GM21786 (cell line): Measurements from ENCODE around the gene KIF26A.

Experiments
- ATAC-seq: cut with Tn5 transposase; IDR thresholded peaks from one replicate; pipeline ENCODE4 v1.9.1; 2021; ENCODE audit not compliant: unreplicated experiment

The KIF26A gene

GRCh38 chr14:104112609-104113571 lies 25.5 kb upstream of the KIF26A start:
- ATAC-seq, result no peak

GRCh38 chr14:104113631-104114420 lies 24.6 kb upstream of the KIF26A start:
- ATAC-seq, result no peak

GRCh38 chr14:104114421-104115130 lies 23.8 kb upstream of the KIF26A start:
- no peak for ATAC-seq

GRCh38 chr14:104115131-104115600 lies 23.2 kb upstream of the KIF26A start:
- no peak for ATAC-seq

- ATAC-seq, result no peak
Measured at GRCh38 chr14:104115691-104116287, 22.6 kb upstream of the KIF26A start.

- no peak for ATAC-seq
Measured at GRCh38 chr14:104116288-104116755, 22.1 kb upstream of the KIF26A start.

- ATAC-seq, result no peak
Measured at GRCh38 chr14:104116756-104117340, 21.5 kb upstream of the KIF26A start.

- no peak for ATAC-seq
Measured at GRCh38 chr14:104117341-104118005, 20.9 kb upstream of the KIF26A start.

- ATAC-seq, result no peak
Measured at GRCh38 chr14:104118006-104118844, 20.2 kb upstream of the KIF26A start.

- no peak for ATAC-seq
Measured at GRCh38 chr14:104119119-104119487, 19.3 kb upstream of the KIF26A start.

GRCh38 chr14:104119488-104120251 lies 18.7 kb upstream of the KIF26A start:
- no peak for ATAC-seq

- no peak for ATAC-seq
Measured at GRCh38 chr14:104120281-104120741, 18.1 kb upstream of the KIF26A start.

- ATAC-seq, result no peak
Measured at GRCh38 chr14:104121142-104121541, 17.2 kb upstream of the KIF26A start.

GRCh38 chr14:104123879-104124278 lies 14.5 kb upstream of the KIF26A start:
- no peak for ATAC-seq

- ATAC-seq, result no peak
Measured at GRCh38 chr14:104125011-104125410, 13.4 kb upstream of the KIF26A start.

- no peak for ATAC-seq
Measured at GRCh38 chr14:104126753-104127152, 11.6 kb upstream of the KIF26A start.

- ATAC-seq, result no peak
Measured at GRCh38 chr14:104128981-104129380, 9.4 kb upstream of the KIF26A start.

GRCh38 chr14:104129556-104129955 lies 8.8 kb upstream of the KIF26A start:
- ATAC-seq, result no peak
